ENCODE results near the gene DOCK7.
A peak's percentile ranks its signal among the peaks of the same experiment; 100 is the strongest.
"Not testable (repeated sequence)": the region's sequence is repeated elsewhere in the genome, so short reads cannot be mapped to it uniquely, and the experiment has no call there.

Gene DOCK7

GRCh38 chr1:62691062-62691844, 3.1 kb upstream of the DOCK7 start:
- no peak overlapping the region for H3K27ac ChIP-seq (ENCODE audit: low read depth, low read length)
- H3K9me3 ChIP-seq (ENCODE audit: control insufficient read depth, insufficient read depth, low read depth, low read length): peaks cover 2% of the 10 kb centered on the region; the same call in 1 of the 2 replicates
- H3K9ac ChIP-seq (ENCODE audit: low read length): no peak overlapping the region
- no peaks in the 10 kb centered on the region for H3K36me3 ChIP-seq (ENCODE audit: control insufficient read depth, insufficient read depth, low read length)
- peaks cover 19% of the 10 kb centered on the region for H3K4me1 ChIP-seq (ENCODE audit: control insufficient read depth, insufficient read depth, low read length)
- H3K27me3 ChIP-seq (ENCODE audit: control insufficient read depth, insufficient read depth, low read length): no peaks in the 10 kb centered on the region
- no peak overlapping the region for H3K4me3 ChIP-seq (ENCODE audit: low read depth, low read length)

GRCh38 chr1:62689524-62689923, 1.3 kb upstream of the DOCK7 start:
- H3K9ac ChIP-seq (ENCODE audit: low read length): no peak overlapping the region
- H3K4me3 ChIP-seq (ENCODE audit: low read depth, low read length): peak overlapping the region; percentile 53
- H3K27me3 ChIP-seq (ENCODE audit: control insufficient read depth, insufficient read depth, low read length): no peaks in the 10 kb centered on the region
- H3K36me3 ChIP-seq (ENCODE audit: control insufficient read depth, insufficient read depth, low read length): no peaks in the 10 kb centered on the region
- peaks cover 19% of the 10 kb centered on the region for H3K4me1 ChIP-seq (ENCODE audit: control insufficient read depth, insufficient read depth, low read length)
- no peaks in the 10 kb centered on the region; the same call in 1 of the 2 replicates for H3K9me3 ChIP-seq (ENCODE audit: control insufficient read depth, insufficient read depth, low read depth, low read length)
- H3K27ac ChIP-seq (ENCODE audit: low read depth, low read length): no peak overlapping the region

GRCh38 chr1:62688687-62689085, 500 bp upstream of the DOCK7 start:
- Histone ChIP-seq H3K36me3 (ENCODE audit: control insufficient read depth, insufficient read depth, low read length) (no peaks in the 10 kb centered on the region), H3K9me3 (ENCODE audit: control insufficient read depth, insufficient read depth, low read depth, low read length) (no peaks in the 10 kb centered on the region), H3K27me3 (ENCODE audit: control insufficient read depth, insufficient read depth, low read length) (no peaks in the 10 kb centered on the region), H3K9ac (ENCODE audit: low read length) (peak overlapping the region; percentile 92), H3K4me1 (ENCODE audit: control insufficient read depth, insufficient read depth, low read length) (peaks cover 19% of the 10 kb centered on the region), H3K27ac (ENCODE audit: low read depth, low read length) (peak overlapping the region; percentile 78), H3K4me3 (ENCODE audit: low read depth, low read length) (peak overlapping the region; percentile 100)

GRCh38 chr1:62687421-62687902, 724 bp downstream of the DOCK7 start:
- H3K27me3 ChIP-seq (ENCODE audit: control insufficient read depth, insufficient read depth, low read length): no peaks in the 10 kb centered on the region
- H3K36me3 ChIP-seq (ENCODE audit: control insufficient read depth, insufficient read depth, low read length): no peaks in the 10 kb centered on the region
- H3K27ac ChIP-seq (ENCODE audit: low read depth, low read length): no peak overlapping the region
- H3K9ac ChIP-seq (ENCODE audit: low read length): peak overlapping the region; percentile 92
- H3K4me1 ChIP-seq (ENCODE audit: control insufficient read depth, insufficient read depth, low read length): peaks cover 26% of the 10 kb centered on the region
- peak overlapping the region; percentile 100 for H3K4me3 ChIP-seq (ENCODE audit: low read depth, low read length)
- no peaks in the 10 kb centered on the region for H3K9me3 ChIP-seq (ENCODE audit: control insufficient read depth, insufficient read depth, low read depth, low read length)

GRCh38 chr1:62686822-62687221, 1.4 kb downstream of the DOCK7 start:
- Histone ChIP-seq H3K4me3 (ENCODE audit: low read depth, low read length) (peak overlapping the region; percentile 100), H3K27ac (ENCODE audit: low read depth, low read length) (no peak overlapping the region), H3K4me1 (ENCODE audit: control insufficient read depth, insufficient read depth, low read length) (peaks cover 28% of the 10 kb centered on the region), H3K9me3 (ENCODE audit: control insufficient read depth, insufficient read depth, low read depth, low read length) (no peaks in the 10 kb centered on the region), H3K27me3 (ENCODE audit: control insufficient read depth, insufficient read depth, low read length) (no peaks in the 10 kb centered on the region), H3K9ac (ENCODE audit: low read length) (no peak overlapping the region), H3K36me3 (ENCODE audit: control insufficient read depth, insufficient read depth, low read length) (no peaks in the 10 kb centered on the region)

GRCh38 chr1:62685431-62685859, 2.7 kb downstream of the DOCK7 start:
- no peaks in the 10 kb centered on the region for H3K9me3 ChIP-seq (ENCODE audit: control insufficient read depth, insufficient read depth, low read depth, low read length)
- peaks cover 22% of the 10 kb centered on the region for H3K4me1 ChIP-seq (ENCODE audit: control insufficient read depth, insufficient read depth, low read length)
- no peaks in the 10 kb centered on the region for H3K27me3 ChIP-seq (ENCODE audit: control insufficient read depth, insufficient read depth, low read length)
- H3K9ac ChIP-seq (ENCODE audit: low read length): no peak overlapping the region
- H3K4me3 ChIP-seq (ENCODE audit: low read depth, low read length): no peak overlapping the region
- H3K27ac ChIP-seq (ENCODE audit: low read depth, low read length): no peak overlapping the region
- H3K36me3 ChIP-seq (ENCODE audit: control insufficient read depth, insufficient read depth, low read length): no peaks in the 10 kb centered on the region

- H3K4me1 ChIP-seq (ENCODE audit: control insufficient read depth, insufficient read depth, low read length): peaks cover 9% of the 10 kb centered on the region; the same call in 1 of the 2 replicates
- H3K9ac ChIP-seq (ENCODE audit: low read length): no peak overlapping the region
Observed at GRCh38 chr1:62682531-62682930, 5.7 kb downstream of the DOCK7 start.

GRCh38 chr1:62680992-62681391, 7.2 kb downstream of the DOCK7 start:
- H3K4me3 ChIP-seq (ENCODE audit: low read depth, low read length): not testable (repeated sequence)

More at GRCh38 chr1:62682531-62682930, 5.7 kb downstream of the DOCK7 start:
- Histone ChIP-seq H3K27me3 (ENCODE audit: control insufficient read depth, insufficient read depth, low read length) (no peaks in the 10 kb centered on the region), H3K4me3 (ENCODE audit: low read depth, low read length) (no peak overlapping the region), H3K9me3 (ENCODE audit: control insufficient read depth, insufficient read depth, low read depth, low read length) (no peaks in the 10 kb centered on the region), H3K36me3 (ENCODE audit: control insufficient read depth, insufficient read depth, low read length) (no peaks in the 10 kb centered on the region), H3K27ac (ENCODE audit: low read depth, low read length) (no peak overlapping the region)

GRCh38 chr1:62677822-62678221, 10.4 kb downstream of the DOCK7 start:
- not testable (repeated sequence) for H3K27me3 ChIP-seq (ENCODE audit: control insufficient read depth, insufficient read depth, low read length); H3K9me3 ChIP-seq (ENCODE audit: control insufficient read depth, insufficient read depth, low read depth, low read length); H3K9ac ChIP-seq (ENCODE audit: low read length); H3K27ac ChIP-seq (ENCODE audit: low read depth, low read length); H3K36me3 ChIP-seq (ENCODE audit: control insufficient read depth, insufficient read depth, low read length); H3K4me3 ChIP-seq (ENCODE audit: low read depth, low read length)
- H3K4me1 ChIP-seq (ENCODE audit: control insufficient read depth, insufficient read depth, low read length): peaks cover 16% of the 10 kb centered on the region

More at GRCh38 chr1:62680992-62681391, 7.2 kb downstream of the DOCK7 start:
- peaks cover 19% of the 10 kb centered on the region for H3K4me1 ChIP-seq (ENCODE audit: control insufficient read depth, insufficient read depth, low read length)
- H3K9me3 ChIP-seq (ENCODE audit: control insufficient read depth, insufficient read depth, low read depth, low read length); H3K27ac ChIP-seq (ENCODE audit: low read depth, low read length); H3K36me3 ChIP-seq (ENCODE audit: control insufficient read depth, insufficient read depth, low read length); H3K27me3 ChIP-seq (ENCODE audit: control insufficient read depth, insufficient read depth, low read length); H3K9ac ChIP-seq (ENCODE audit: low read length): not testable (repeated sequence)

- Histone ChIP-seq H3K36me3 (ENCODE audit: control insufficient read depth, insufficient read depth, low read length) (no peaks in the 10 kb centered on the region), H3K9ac (ENCODE audit: low read length) (no peak overlapping the region), H3K4me3 (ENCODE audit: low read depth, low read length) (no peak overlapping the region), H3K27me3 (ENCODE audit: control insufficient read depth, insufficient read depth, low read length) (no peaks in the 10 kb centered on the region), H3K4me1 (ENCODE audit: control insufficient read depth, insufficient read depth, low read length) (peaks cover 10% of the 10 kb centered on the region), H3K9me3 (ENCODE audit: control insufficient read depth, insufficient read depth, low read depth, low read length) (no peaks in the 10 kb centered on the region), H3K27ac (ENCODE audit: low read depth, low read length) (no peak overlapping the region)
Observed at GRCh38 chr1:62676611-62677356, 11.4 kb downstream of the DOCK7 start.

- Histone ChIP-seq H3K4me3 (ENCODE audit: low read depth, low read length) (no peak overlapping the region), H3K27ac (ENCODE audit: low read depth, low read length) (no peak overlapping the region), H3K27me3 (ENCODE audit: control insufficient read depth, insufficient read depth, low read length) (no peaks in the 10 kb centered on the region), H3K4me1 (ENCODE audit: control insufficient read depth, insufficient read depth, low read length) (peaks cover 16% of the 10 kb centered on the region), H3K36me3 (ENCODE audit: control insufficient read depth, insufficient read depth, low read length) (no peaks in the 10 kb centered on the region), H3K9ac (ENCODE audit: low read length) (no peak overlapping the region), H3K9me3 (ENCODE audit: control insufficient read depth, insufficient read depth, low read depth, low read length) (no peaks in the 10 kb centered on the region)
Observed at GRCh38 chr1:62673629-62674028, 14.6 kb downstream of the DOCK7 start.

All from HUES6 (cell line).